ENCODE measurements around the gene FLYWCH1. TPM values are rescaled to one million over a fixed set of nuclear protein-coding genes. Genes with fewer than 3 reads are reported as not detected.

The FLYWCH1 gene
- total and polyA plus RNA-seq, 9 of the 15 experiments (the other 6 are each of a cell fraction or from before 2014, with no cell fraction given) = 0.18 to 33.6 (median 11.3) TPM

DNA sequence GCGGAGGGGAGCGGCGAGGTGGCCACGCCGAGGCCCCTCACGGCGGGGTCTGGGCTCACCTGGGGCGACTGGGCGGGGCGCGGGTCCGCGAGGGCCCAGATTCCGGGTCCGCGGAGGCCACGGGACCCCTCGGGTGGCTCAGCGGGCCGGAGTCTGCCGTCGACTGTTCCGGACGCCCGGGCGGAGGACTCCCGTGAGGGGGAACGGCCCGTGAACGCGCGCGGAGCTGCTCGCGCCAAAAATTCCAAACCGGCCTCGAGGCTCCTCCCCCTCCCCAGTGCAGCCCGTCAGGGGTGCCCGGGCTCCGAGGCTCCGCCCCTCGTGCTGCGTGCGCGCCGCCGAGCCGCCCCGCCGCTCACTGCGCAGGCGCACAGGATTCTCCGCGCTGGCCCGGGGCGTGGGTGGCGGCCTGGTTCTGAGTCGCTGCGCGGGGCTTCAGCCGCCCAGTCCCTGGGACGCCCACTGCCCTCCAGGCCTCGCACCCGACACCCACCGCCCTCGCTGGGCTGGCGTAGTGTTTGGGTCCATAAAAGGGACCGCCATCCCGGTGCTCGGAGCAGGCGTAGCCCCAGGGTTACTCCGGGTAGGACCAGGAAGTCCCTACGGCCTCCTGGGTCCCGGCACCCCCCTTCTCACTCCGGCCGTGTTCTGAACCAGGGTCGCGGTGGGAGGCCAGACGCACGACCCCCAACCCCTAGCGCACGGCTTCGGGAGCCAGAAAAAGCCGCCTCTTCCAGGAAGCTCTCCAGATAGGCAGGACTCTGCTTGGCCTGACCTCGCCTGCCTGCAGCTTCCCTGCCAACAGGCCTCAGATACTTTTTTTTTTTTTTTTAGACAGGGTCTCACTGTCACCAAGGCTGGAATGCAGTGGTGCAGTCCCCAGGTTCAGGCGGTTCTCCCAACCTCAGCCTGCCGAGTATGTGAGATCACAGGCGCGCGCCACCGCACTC, 68.8 kb downstream of the FLYWCH1 start, which contains the start of gene PKMYT1 (continued):
- TF ChIP-seq SRSF9 (IDR thresholded peaks at IDR 0.05; ENCODE audit: borderline replicate concordance, low read depth, low read length) (no peak), ZNF23 (CRISPR knock-in tag; IDR thresholded peaks at IDR 0.05) (no peak), SAFB (IDR thresholded peaks at IDR 0.05; ENCODE audit: borderline replicate concordance, low read depth, low read length) (peak; percentile 96), MAZ (CRISPR knock-in tag; conservative IDR thresholded peaks at IDR 0.05 in 1 of 2, IDR thresholded peaks at IDR 0.05 in 1 of 2) (peak in 1 of 2 experiments; percentile 68; a peak in 1 of 4 replicates), ILK (tag; IDR thresholded peaks at IDR 0.05; ENCODE audit: borderline replicate concordance, low read depth) (no peak), NCOA2 (IDR thresholded peaks at IDR 0.05; ENCODE audit: partially characterized antibody in 2 of 2) (no peak), C11orf30 (IDR thresholded peaks at IDR 0.05; ENCODE audit: low read depth) (no peak), ZNF311 (CRISPR knock-in tag; IDR thresholded peaks at IDR 0.05) (no peak), FIP1L1 (IDR thresholded peaks at IDR 0.05; ENCODE audit: low read depth, low read length, poor library complexity, severe bottlenecking) (peak; percentile 31), BDP1 (IDR thresholded peaks at IDR 0.05; ENCODE audit: insufficient read depth, insufficient read length) (no peak), ZNF589 (CRISPR knock-in tag; IDR thresholded peaks at IDR 0.05; ENCODE audit: low read depth) (no peak), FOSL1 (tag; conservative IDR thresholded peaks at IDR 0.05) (no peak), GABPB2 (CRISPR knock-in tag; conservative IDR thresholded peaks at IDR 0.05) (no peak), HDAC8 (tag; IDR thresholded peaks at IDR 0.05) (no peak; the same call in 1 of the 2 replicates), SPI1 (IDR thresholded peaks at IDR 0.05; ENCODE audit: borderline replicate concordance, low read depth, low read length) (no peak), ZNF444 (CRISPR knock-in tag; IDR thresholded peaks at IDR 0.05) (no peak), RNF2 (IDR thresholded peaks at IDR 0.05) (no peak), ZEB2 (IDR thresholded peaks at IDR 0.05) (no peak)
- TF ChIP-seq, protein P1, sequence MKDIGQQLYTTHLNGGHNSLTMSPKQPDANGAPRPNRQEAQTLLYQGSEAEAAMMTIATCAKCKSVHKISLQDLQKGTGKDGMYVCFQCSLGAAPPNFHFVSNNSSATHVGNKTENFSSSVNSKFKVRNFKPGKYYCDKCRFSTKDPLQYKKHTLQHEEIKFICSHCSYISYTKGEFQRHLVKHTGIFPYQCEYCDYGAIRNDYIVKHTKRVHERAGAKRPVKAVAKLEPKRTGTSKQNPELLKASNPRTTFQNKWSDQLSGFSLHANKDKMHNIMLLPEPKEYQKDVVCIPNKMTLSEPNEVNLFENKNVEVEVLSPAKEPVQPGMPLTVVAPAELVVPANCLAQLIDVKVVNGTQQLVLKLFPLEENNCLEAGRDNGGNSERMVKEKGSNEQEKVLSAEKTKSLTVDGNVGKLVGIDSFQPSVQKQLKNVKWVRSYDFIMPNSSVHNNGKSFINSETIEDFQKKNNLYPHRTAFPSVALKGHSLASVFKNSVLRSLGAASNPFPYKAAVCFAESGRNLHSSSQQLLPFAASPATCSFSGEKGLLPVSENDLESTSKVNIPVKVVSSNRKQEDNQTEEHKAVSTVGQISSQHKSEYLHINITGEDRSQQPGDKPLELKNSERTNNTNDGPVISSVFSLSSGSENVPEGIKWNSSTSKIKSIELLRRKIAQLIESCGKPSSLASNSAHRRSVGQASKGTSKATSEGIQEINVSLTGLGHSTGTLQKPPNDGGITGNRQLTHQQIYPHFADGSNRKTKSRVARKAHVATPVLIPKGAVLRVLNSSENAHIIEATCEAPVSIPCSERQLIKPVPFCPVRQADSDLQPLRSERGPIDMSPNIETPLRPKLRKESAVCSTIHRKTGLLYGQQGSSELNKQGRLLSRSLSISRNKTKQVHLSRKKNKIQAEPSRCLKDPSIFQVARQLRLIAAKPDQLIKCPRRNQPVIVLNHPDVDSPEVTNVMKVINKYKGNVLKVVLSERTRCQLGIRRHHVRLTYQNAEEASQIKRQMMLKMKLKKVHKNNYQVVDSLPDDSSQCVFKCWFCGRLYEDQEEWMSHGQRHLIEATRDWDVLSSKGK (CRISPR knock-in tag; IDR thresholded peaks at IDR 0.05) = no peak
- TF ChIP-seq, protein P2, sequence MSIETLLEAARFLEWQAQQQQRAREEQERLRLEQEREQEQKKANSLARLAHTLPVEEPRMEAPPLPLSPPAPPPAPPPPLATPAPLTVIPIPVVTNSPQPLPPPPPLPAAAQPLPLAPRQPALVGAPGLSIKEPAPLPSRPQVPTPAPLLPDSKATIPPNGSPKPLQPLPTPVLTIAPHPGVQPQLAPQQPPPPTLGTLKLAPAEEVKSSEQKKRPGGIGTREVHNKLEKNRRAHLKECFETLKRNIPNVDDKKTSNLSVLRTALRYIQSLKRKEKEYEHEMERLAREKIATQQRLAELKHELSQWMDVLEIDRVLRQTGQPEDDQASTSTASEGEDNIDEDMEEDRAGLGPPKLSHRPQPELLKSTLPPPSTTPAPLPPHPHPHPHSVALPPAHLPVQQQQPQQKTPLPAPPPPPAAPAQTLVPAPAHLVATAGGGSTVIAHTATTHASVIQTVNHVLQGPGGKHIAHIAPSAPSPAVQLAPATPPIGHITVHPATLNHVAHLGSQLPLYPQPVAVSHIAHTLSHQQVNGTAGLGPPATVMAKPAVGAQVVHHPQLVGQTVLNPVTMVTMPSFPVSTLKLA (conservative IDR thresholded peaks at IDR 0.05) = peak; percentile 44 to 66
- TF ChIP-seq, protein P3, sequence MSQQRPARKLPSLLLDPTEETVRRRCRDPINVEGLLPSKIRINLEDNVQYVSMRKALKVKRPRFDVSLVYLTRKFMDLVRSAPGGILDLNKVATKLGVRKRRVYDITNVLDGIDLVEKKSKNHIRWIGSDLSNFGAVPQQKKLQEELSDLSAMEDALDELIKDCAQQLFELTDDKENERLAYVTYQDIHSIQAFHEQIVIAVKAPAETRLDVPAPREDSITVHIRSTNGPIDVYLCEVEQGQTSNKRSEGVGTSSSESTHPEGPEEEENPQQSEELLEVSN (IDR thresholded peaks at IDR 0.05; ENCODE audit: borderline replicate concordance in 1 of 2, extremely low read depth in 1 of 2, insufficient read depth in 1 of 2, insufficient read length in 1 of 2, low read depth in 1 of 2, low read length in 1 of 2, poor library complexity in 1 of 2, severe bottlenecking in 1 of 2) = peak; percentile 67 to 90

Data from K562 (cell line).